Neural cell (in vitro differentiated cells): ENCODE data around the gene ZAP70. TPM values are rescaled to one million over a fixed set of nuclear protein-coding genes. Genes with fewer than 3 reads are reported as not detected.

Experiments
- H2AFZ ChIP-seq: fragments of 200-600, 300-800 bp; sonication (generic), shearing (Covaris generic); 2 replicates; pipeline ENCODE4 v1.6.0; 2014; ENCODE audit warnings: low read depth, mild to moderate bottlenecking, antibody characterized with exemption, low read length, moderate library complexity
- H3F3A ChIP-seq: fragments of 200-600 bp; shearing (Covaris generic); 2 replicates; pipeline ENCODE4 v1.6.1; 2016; ENCODE audit warnings: mild to moderate bottlenecking, moderate library complexity, mixed read lengths, antibody characterized with exemption, low read length; ENCODE audit not compliant: insufficient read depth, poor library complexity, severe bottlenecking
- H3K27ac ChIP-seq: fragments of 200-600, 300-800 bp; sonication (generic), shearing (Covaris generic); 2 replicates; pipeline ENCODE4 v1.5.1; 2014; ENCODE audit warnings: mild to moderate bottlenecking, low read length, moderate library complexity
- H3K27me3 ChIP-seq: fragments of 300-800, 200-600 bp; sonication (generic), shearing (Covaris generic); 2 replicates; pipeline ENCODE4 v1.6.0; 2014; ENCODE audit warnings: mild to moderate bottlenecking, low read depth, low read length, moderate library complexity; ENCODE audit not compliant: insufficient read depth
- H3K36me3 ChIP-seq: fragments of 300-800, 200-600 bp; sonication (generic), shearing (Covaris generic); 2 replicates; pipeline ENCODE4 v1.5.1; 2014; ENCODE audit warnings: mild to moderate bottlenecking, antibody characterized with exemption, low read length, moderate library complexity; ENCODE audit not compliant: insufficient read depth
- H3K4me2 ChIP-seq: fragments of 300-800, 200-600 bp; sonication (generic), shearing (Covaris generic); 2 replicates; pipeline ENCODE4 v1.6.0; 2014; ENCODE audit warnings: mild to moderate bottlenecking, low read length
- H3K4me3 ChIP-seq: fragments of 300-800, 200-600 bp; sonication (generic), shearing (Covaris generic); 2 replicates; pipeline ENCODE4 v1.5.1; 2014; ENCODE audit warnings: mild to moderate bottlenecking, low read length, moderate library complexity
- H3K79me2 ChIP-seq: fragments of 200-600 bp; shearing (Covaris generic); replicated peaks from 2 replicates; pipeline ENCODE4 v1.6.0; 2014; ENCODE audit warnings: mild to moderate bottlenecking, low read length, moderate library complexity; ENCODE audit not compliant: insufficient read depth
- H3K9ac ChIP-seq: fragments of 300-800, 200-600 bp; sonication (generic), shearing (Covaris generic); 2 replicates; pipeline ENCODE4 v1.6.1; 2016; ENCODE audit warnings: mild to moderate bottlenecking, low read length, mixed read lengths
- H3K9me2 ChIP-seq: fragments of 200-600 bp; shearing (Covaris generic); 2 replicates; pipeline ENCODE4 v1.6.1; 2016; ENCODE audit warnings: mild to moderate bottlenecking, low read length, mixed read lengths; ENCODE audit not compliant: insufficient read depth
- H3K9me3 ChIP-seq: fragments of 200-600, 300-800 bp; sonication (generic), shearing (Covaris generic); 2 replicates; pipeline ENCODE4 v1.6.1; 2016; ENCODE audit warnings: mild to moderate bottlenecking, mixed run types, low read length, moderate library complexity, mixed read lengths
- H4K20me1 ChIP-seq: fragments of 200-600 bp; shearing (Covaris generic); 2 replicates; pipeline ENCODE4 v1.6.1; 2016; ENCODE audit warnings: mild to moderate bottlenecking, mixed run types; ENCODE audit not compliant: insufficient read depth
- CTCF ChIP-seq: fragments of 450-650 bp; IDR thresholded peaks from 2 replicates; pipeline ENCODE4 v1.5.1; 2014; ENCODE audit warnings: antibody characterized with exemption, mild to moderate bottlenecking, moderate library complexity; ENCODE audit not compliant: poor library complexity, severe bottlenecking
- EP300 ChIP-seq: fragments of 450-650 bp; conservative IDR thresholded peaks from 2 replicates; pipeline ENCODE4 v1.6.1; 2014; ENCODE audit warnings: antibody characterized with exemption, mild to moderate bottlenecking, moderate library complexity; ENCODE audit not compliant: poor library complexity, severe bottlenecking
- EZH2 ChIP-seq: fragments of 200-600, 300-800 bp; shearing (Covaris generic), sonication (generic); IDR thresholded peaks from 2 replicates; pipeline ENCODE4 v1.6.1; 2014; ENCODE audit warnings: antibody characterized with exemption, low read length, borderline replicate concordance, mild to moderate bottlenecking; ENCODE audit not compliant: insufficient read depth, poor library complexity, severe bottlenecking
- MXI1 ChIP-seq: fragments of 450-650 bp; conservative IDR thresholded peaks from 2 replicates; pipeline ENCODE4 v1.6.1; 2014; ENCODE audit warnings: antibody characterized with exemption, mild to moderate bottlenecking; ENCODE audit not compliant: poor library complexity, severe bottlenecking
- POLR2AphosphoS5 ChIP-seq: IDR thresholded peaks from 2 replicates; pipeline ENCODE4 v1.6.1; 2012
- RAD21 ChIP-seq: fragments of 450-650 bp; conservative IDR thresholded peaks from 2 replicates; pipeline ENCODE4 v1.6.1; 2014; ENCODE audit warnings: antibody characterized with exemption, mild to moderate bottlenecking, moderate library complexity
- SMC3 ChIP-seq: fragments of 450-650 bp; conservative IDR thresholded peaks from 2 replicates; pipeline ENCODE4 v1.6.1; 2014; ENCODE audit warnings: antibody characterized with exemption, mild to moderate bottlenecking, moderate library complexity; ENCODE audit not compliant: poor library complexity
- TAF1 ChIP-seq: IDR thresholded peaks from 2 replicates; pipeline ENCODE4 v1.6.1; 2012; ENCODE audit warnings: low read depth
- polyA plus RNA-seq: library from polyadenylated mRNA; depleted of rRNA; stranded (reverse); fragments of >200 nt; gene quantifications from 2 replicates; pipeline ENCODE4 v1.2.3, GENCODE V29; 2014
- TF ChIP-seq, protein P1 (sequence below): IDR thresholded peaks from 2 replicates; pipeline ENCODE4 v1.6.1; 2012; ENCODE audit warnings: borderline replicate concordance

The ZAP70 gene
- polyA plus RNA-seq, 1 donor from 2014 or later, result 0.59 TPM

DNA sequence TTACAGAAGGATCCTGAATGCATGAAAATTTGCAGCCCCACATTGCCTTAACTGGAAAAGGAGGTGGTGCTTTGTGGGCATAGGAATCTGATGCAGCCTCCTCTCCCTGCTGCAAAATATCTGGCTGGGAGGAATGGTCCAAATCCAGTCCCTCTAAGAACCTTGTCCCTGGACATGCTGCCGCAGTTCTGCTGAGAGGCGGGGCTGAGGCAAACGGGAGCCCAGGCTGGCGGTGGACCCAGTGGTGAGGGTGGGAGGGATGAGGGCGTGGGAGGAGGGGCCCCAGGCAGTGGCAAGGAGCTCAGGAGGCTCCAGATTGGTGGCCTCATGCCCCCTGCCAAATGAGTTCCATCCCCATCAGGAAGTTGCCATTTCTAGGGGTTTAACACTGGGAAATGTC lies 36.2 kb downstream of the ZAP70 start:
- Histone ChIP-seq H3K4me2 (no peak overlapping the region), H3K27ac (no peak overlapping the region), H3K27me3 (no peaks in the 10 kb centered on the region), H3K36me3 (peaks cover 5% of the 10 kb centered on the region), H3K4me3 (no peak overlapping the region), H3F3A (no peaks in the 10 kb centered on the region), H3K9me3 (no peaks in the 10 kb centered on the region), H2AFZ (no peak overlapping the region), H3K79me2 (no peaks in the 10 kb centered on the region), H4K20me1 (no peaks in the 10 kb centered on the region), H3K9me2 (no peaks in the 10 kb centered on the region), H3K9ac (no peak overlapping the region)
- TF ChIP-seq POLR2AphosphoS5 (no peak), RAD21 (no peak), EZH2 (no peak), TAF1 (no peak), SMC3 (no peak), EP300 (no peak), MXI1 (no peak), CTCF (no peak)
- TF ChIP-seq, protein P1, sequence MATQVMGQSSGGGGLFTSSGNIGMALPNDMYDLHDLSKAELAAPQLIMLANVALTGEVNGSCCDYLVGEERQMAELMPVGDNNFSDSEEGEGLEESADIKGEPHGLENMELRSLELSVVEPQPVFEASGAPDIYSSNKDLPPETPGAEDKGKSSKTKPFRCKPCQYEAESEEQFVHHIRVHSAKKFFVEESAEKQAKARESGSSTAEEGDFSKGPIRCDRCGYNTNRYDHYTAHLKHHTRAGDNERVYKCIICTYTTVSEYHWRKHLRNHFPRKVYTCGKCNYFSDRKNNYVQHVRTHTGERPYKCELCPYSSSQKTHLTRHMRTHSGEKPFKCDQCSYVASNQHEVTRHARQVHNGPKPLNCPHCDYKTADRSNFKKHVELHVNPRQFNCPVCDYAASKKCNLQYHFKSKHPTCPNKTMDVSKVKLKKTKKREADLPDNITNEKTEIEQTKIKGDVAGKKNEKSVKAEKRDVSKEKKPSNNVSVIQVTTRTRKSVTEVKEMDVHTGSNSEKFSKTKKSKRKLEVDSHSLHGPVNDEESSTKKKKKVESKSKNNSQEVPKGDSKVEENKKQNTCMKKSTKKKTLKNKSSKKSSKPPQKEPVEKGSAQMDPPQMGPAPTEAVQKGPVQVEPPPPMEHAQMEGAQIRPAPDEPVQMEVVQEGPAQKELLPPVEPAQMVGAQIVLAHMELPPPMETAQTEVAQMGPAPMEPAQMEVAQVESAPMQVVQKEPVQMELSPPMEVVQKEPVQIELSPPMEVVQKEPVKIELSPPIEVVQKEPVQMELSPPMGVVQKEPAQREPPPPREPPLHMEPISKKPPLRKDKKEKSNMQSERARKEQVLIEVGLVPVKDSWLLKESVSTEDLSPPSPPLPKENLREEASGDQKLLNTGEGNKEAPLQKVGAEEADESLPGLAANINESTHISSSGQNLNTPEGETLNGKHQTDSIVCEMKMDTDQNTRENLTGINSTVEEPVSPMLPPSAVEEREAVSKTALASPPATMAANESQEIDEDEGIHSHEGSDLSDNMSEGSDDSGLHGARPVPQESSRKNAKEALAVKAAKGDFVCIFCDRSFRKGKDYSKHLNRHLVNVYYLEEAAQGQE, result no peak

DNA sequence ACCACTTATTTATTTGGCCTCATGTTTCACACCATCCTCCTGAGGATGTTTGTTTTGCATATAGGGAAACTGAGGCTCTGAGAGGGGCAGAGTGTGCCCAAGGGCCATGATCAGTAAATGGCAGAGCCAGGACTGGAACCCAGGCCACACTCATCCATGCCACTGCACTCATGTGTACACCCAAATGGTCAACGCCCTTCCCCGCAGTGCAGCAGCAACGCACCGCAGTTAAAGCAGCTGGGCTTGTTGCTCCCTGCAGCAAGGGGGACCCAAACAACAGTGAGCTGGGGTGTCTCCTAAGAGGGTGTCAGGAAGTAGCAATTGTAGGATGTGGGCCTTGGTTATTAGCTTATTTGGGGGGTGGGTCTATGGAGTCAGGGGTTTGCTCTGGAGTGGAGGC lies 36.6 kb downstream of the ZAP70 start:
- no peak overlapping the region for H3K27ac ChIP-seq
- no peak overlapping the region for H3K4me2 ChIP-seq
- no peaks in the 10 kb centered on the region for H4K20me1 ChIP-seq
- H3K9me2 ChIP-seq, result no peaks in the 10 kb centered on the region
- no peaks in the 10 kb centered on the region for H3K9me3 ChIP-seq
- no peaks in the 10 kb centered on the region for H3F3A ChIP-seq
- no peaks in the 10 kb centered on the region for H3K27me3 ChIP-seq
- H3K4me3 ChIP-seq, result no peak overlapping the region
- peaks cover 5% of the 10 kb centered on the region for H3K36me3 ChIP-seq
- H2AFZ ChIP-seq, result no peak overlapping the region
- no peak for TF ChIP-seq RAD21
- TF ChIP-seq, protein P1, result no peak
- TF ChIP-seq EP300, result no peak
- no peak for TF ChIP-seq MXI1
- no peak for TF ChIP-seq SMC3
- no peak for TF ChIP-seq POLR2AphosphoS5
- TF ChIP-seq TAF1, result no peak
- no peak for TF ChIP-seq CTCF
- no peak for TF ChIP-seq EZH2
- H3K79me2 ChIP-seq, result no peaks in the 10 kb centered on the region
- H3K9ac ChIP-seq, result no peak overlapping the region
